Gastrocnemius medialis (tissue), 4 donors: ENCODE results near the gene KANSL1L. TPM values are rescaled to one million over a fixed set of nuclear protein-coding genes. Genes with fewer than 3 reads are reported as not detected.

Experiments
- ATAC-seq, 2 donors: fragments of 150-250 bp; one replicate each; pipeline ENCODE4 v1.9.1; 2016
- DNase-seq, 2 donors: peaks; one replicate each; pipeline ENCODE4 v3.0.0-alpha.2; 2019
- H3K27ac ChIP-seq, 4 donors: fragments of 200-600 bp; sonication (generic); 1 replicate in 1 of 4; 2 replicates in 3 of 4; pipeline ENCODE4 v1.5.1; 2016 to 2018; ENCODE audit warnings: mild to moderate bottlenecking in 2 of 4, moderate library complexity in 1 of 4
- H3K27me3 ChIP-seq, 3 donors: fragments of 200-600 bp; sonication (generic) in 2 of 3; 1 replicate in 1 of 3; 2 replicates in 2 of 3; pipeline versions ENCODE4 v1.5.1 to v1.6.0; 2016 to 2019; ENCODE audit warnings: mild to moderate bottlenecking in 1 of 3, moderate library complexity in 1 of 3
- H3K36me3 ChIP-seq, 2 donors: fragments of 200-600 bp; sonication (generic) in 1 of 2; one replicate each; pipeline ENCODE4 v1.5.1; 2017 to 2018
- H3K4me1 ChIP-seq, 2 donors: fragments of 200-600 bp; sonication (generic) in 1 of 2; one replicate each; pipeline ENCODE4 v1.5.1; 2016 to 2017; ENCODE audit warnings: mild to moderate bottlenecking in 2 of 2
- H3K4me3 ChIP-seq, 4 donors: fragments of 200-600 bp; sonication (generic) in 3 of 4; 1 replicate in 1 of 4; 2 replicates in 3 of 4; pipeline ENCODE4 v1.5.1; 2016 to 2019; ENCODE audit warnings: mild to moderate bottlenecking in 2 of 4
- H3K9me3 ChIP-seq, 3 donors: fragments of 200-600 bp; sonication (generic) in 2 of 3; 1 replicate in 1 of 3; 2 replicates in 2 of 3; pipeline ENCODE4 v1.5.1; 2016 to 2019
- POLR2A ChIP-seq, 2 donors: fragments of 450-650 bp; IDR thresholded peaks; one replicate each; pipeline ENCODE4 v1.6.1; 2017; ENCODE audit warnings: antibody characterized with exemption in 2 of 2, mild to moderate bottlenecking in 2 of 2, moderate library complexity in 2 of 2
- in situ Hi-C, 4 donors: fragments of 200-750 bp; cut with MboI; loops; one replicate each; pipeline versions ENCODE4 v1.15.0 to v1.8.0; 2017; ENCODE audit warnings: low sequenced_read_pairs in 4 of 4
- intact Hi-C: fragments of 100-400 bp; cut with DNase I; formaldehyde crosslinking; loops from one replicate; pipeline ENCODE4 v1.15.1; 2023; ENCODE audit warnings: low total_unique reads
- total RNA-seq, 4 donors: library from RNA; depleted of rRNA; stranded (reverse); fragments of >200 nt; gene quantifications; one replicate each; pipeline versions ENCODE4 v1.1.0 to v1.2.3, GENCODE V29; 2016
- TF ChIP-seq, protein P1 (sequence below), 5 experiments: fragments of 450-650 bp in 3 of 5; fragments of 200-600 bp in 2 of 5; sonication (generic) in 2 of 5; IDR thresholded peaks in 4 of 5; conservative IDR thresholded peaks in 1 of 5; 1 replicate in 4 of 5; 2 replicates in 1 of 5; pipeline ENCODE4 v1.5.1; 2016 to 2019; ENCODE audit warnings: antibody characterized with exemption in 5 of 5, mild to moderate bottlenecking in 3 of 5, moderate library complexity in 3 of 5

KANSL1L gene
- total RNA-seq, 4 donors from 2014 or later: 19.4 to 21.9 (median 20.4) TPM

DNA sequence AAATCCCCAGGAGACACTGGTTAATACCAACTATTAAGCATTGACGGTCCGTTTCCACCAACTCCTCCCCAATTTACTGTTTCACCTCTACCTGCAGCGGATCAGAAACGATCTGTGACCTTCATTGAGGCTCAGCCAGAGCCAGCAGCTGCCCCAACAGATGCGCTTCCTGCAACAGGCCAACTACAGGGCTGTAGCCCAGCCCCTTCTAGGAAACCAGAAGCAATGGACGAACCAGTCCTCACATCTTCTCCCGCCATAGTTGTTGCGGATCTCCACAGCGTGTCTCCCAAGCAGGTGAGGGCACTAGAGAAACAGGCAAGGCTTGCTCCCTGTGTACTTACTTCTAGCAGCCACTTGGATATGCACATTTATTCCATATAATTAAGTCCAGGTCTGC is 177.2 kb downstream of the KANSL1L start:
- in situ Hi-C loops: loop anchor here in 1 of 4 donors (25.0 kb wide), 1 partner anchor 418 kb away; no protein-coding TSS in a partner anchor
- intact Hi-C loops: no loop called here
- TF ChIP-seq, protein P1, sequence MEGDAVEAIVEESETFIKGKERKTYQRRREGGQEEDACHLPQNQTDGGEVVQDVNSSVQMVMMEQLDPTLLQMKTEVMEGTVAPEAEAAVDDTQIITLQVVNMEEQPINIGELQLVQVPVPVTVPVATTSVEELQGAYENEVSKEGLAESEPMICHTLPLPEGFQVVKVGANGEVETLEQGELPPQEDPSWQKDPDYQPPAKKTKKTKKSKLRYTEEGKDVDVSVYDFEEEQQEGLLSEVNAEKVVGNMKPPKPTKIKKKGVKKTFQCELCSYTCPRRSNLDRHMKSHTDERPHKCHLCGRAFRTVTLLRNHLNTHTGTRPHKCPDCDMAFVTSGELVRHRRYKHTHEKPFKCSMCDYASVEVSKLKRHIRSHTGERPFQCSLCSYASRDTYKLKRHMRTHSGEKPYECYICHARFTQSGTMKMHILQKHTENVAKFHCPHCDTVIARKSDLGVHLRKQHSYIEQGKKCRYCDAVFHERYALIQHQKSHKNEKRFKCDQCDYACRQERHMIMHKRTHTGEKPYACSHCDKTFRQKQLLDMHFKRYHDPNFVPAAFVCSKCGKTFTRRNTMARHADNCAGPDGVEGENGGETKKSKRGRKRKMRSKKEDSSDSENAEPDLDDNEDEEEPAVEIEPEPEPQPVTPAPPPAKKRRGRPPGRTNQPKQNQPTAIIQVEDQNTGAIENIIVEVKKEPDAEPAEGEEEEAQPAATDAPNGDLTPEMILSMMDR (IDR thresholded peaks at IDR 0.05 in 4 of 5, conservative IDR thresholded peaks at IDR 0.05 in 1 of 5): no peak
- TF ChIP-seq POLR2A (IDR thresholded peaks at IDR 0.05): no peak
- Histone ChIP-seq H3K27ac (no peak overlapping the region), H3K4me1 (no peaks in the 10 kb centered on the region), H3K4me3 (no peak overlapping the region), H3K27me3 (no peaks in the 10 kb centered on the region), H3K36me3 (no peaks in the 10 kb centered on the region), H3K9me3 (no peaks in the 10 kb centered on the region)
- ATAC-seq (no peak), DNase-seq (no peak)

DNA sequence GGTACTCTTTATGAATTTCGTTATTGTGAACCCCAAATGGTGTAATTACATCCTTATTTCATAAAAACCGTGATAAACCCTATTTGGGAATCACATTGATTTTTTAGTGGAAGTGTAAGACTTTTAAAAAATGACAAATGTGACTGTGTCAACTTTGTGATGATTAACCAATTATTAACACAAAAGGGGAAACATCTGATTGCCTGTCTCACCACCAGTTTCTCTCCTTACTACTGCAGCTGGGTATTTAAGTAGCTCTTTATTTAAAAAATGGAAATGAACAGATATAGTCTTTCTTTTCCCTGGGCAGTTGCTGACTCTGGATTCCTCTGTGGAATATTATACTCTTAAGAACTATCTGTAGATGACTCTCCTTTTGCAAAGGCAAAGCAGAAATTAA is 180.4 kb downstream of the KANSL1L start:
- ATAC-seq (no peak), DNase-seq (no peak)
- H3K9me3 ChIP-seq: no peaks in the 10 kb centered on the region
- in situ Hi-C loops (loop anchor here in 1 of 4 donors (25.0 kb wide), 1 partner anchor 421 kb away; no protein-coding TSS in a partner anchor), intact Hi-C loops (no loop called here)
- no peak for TF ChIP-seq POLR2A (IDR thresholded peaks at IDR 0.05)
- TF ChIP-seq, protein P1 (IDR thresholded peaks at IDR 0.05 in 4 of 5, conservative IDR thresholded peaks at IDR 0.05 in 1 of 5): no peak
- H3K36me3 ChIP-seq: no peaks in the 10 kb centered on the region
- H3K4me1 ChIP-seq: no peaks in the 10 kb centered on the region
- H3K4me3 ChIP-seq: no peak overlapping the region
- H3K27me3 ChIP-seq: no peaks in the 10 kb centered on the region
- no peak overlapping the region for H3K27ac ChIP-seq

DNA sequence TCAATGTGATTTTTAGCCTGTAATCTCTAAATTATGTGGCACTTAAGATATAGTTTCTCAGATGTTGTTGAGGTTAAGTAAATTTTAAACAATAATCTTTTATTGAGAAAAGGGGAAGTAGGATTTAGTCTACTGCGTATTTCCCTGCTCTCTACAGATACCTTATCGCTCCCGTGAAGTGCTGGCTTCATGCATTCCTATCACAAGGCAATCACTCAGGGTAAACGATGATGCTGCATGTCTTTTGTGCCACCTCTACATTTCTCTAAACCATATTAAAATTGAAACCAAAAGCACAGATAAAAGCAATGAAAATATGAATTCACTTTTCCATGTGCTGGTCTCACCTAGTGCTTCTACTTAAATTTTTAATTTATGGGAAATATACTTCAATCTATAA is 183.2 kb downstream of the KANSL1L start:
- DNase-seq (no peak), ATAC-seq (no peak)
- H3K36me3 ChIP-seq: no peaks in the 10 kb centered on the region
- H3K4me1 ChIP-seq: no peaks in the 10 kb centered on the region
- H3K27me3 ChIP-seq: no peaks in the 10 kb centered on the region
- H3K27ac ChIP-seq: no peak overlapping the region
- intact Hi-C loops: no loop called here
- H3K9me3 ChIP-seq: no peaks in the 10 kb centered on the region
- TF ChIP-seq POLR2A (IDR thresholded peaks at IDR 0.05): no peak
- TF ChIP-seq, protein P1 (IDR thresholded peaks at IDR 0.05 in 4 of 5, conservative IDR thresholded peaks at IDR 0.05 in 1 of 5): no peak
- in situ Hi-C loops: loop anchor here in 1 of 4 donors (25.0 kb wide), 1 partner anchor 424 kb away; no protein-coding TSS in a partner anchor
- H3K4me3 ChIP-seq: no peak overlapping the region

DNA sequence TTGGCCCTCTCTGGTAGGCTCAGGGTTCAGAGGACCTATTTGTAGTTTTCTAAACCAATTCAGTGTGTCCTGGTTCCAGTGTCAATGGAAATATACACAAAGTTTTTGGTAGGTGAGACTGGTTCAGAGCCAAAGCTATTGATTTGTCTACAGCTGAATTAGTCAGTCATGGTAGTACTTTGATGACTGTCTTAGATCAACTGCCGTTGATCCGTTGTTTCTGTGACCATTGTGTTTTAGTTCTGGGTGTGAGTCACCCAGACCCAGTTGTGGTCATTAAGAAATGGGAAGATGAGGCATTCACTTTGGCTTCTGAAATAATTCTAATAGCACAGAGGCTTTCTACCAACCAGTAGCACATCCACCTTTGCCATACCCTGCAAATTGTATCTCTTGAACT is 184.8 kb downstream of the KANSL1L start:
- intact Hi-C loops: no loop called here
- DNase-seq: no peak
- TF ChIP-seq, protein P1 (IDR thresholded peaks at IDR 0.05 in 4 of 5, conservative IDR thresholded peaks at IDR 0.05 in 1 of 5): no peak
- no peak for TF ChIP-seq POLR2A (IDR thresholded peaks at IDR 0.05)
- Histone ChIP-seq H3K4me3 (no peak overlapping the region), H3K27ac (no peak overlapping the region), H3K9me3 (no peaks in the 10 kb centered on the region), H3K36me3 (no peaks in the 10 kb centered on the region), H3K4me1 (no peaks in the 10 kb centered on the region), H3K27me3 (no peaks in the 10 kb centered on the region)
- no peak for ATAC-seq
- in situ Hi-C loops: loop anchor here in 1 of 4 donors (25.0 kb wide), 1 partner anchor 426 kb away; no protein-coding TSS in a partner anchor

DNA sequence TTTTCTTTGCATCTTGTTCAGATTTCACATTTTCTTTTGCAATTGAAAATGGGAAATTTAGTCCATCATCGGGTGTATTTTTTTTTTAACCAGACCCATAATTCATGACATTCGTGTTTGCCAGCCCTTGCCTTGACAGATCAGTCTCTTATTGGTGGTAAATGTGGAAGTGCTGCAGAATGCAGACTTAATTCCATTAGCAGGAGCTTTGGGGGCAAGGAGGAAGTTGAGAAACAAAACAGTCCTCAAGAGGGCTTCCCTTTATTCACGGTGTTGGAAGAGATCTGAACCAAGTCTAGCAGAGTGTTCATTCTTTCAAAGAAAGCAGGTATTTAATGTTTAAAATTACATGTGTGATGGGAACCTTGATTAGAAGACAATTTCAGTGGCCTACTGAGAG is 185.3 kb downstream of the KANSL1L start:
- Histone ChIP-seq H3K9me3 (no peaks in the 10 kb centered on the region), H3K4me1 (no peaks in the 10 kb centered on the region), H3K36me3 (no peaks in the 10 kb centered on the region), H3K4me3 (no peak overlapping the region), H3K27ac (no peak overlapping the region), H3K27me3 (no peaks in the 10 kb centered on the region)
- no peak for ATAC-seq
- no peak for DNase-seq
- TF ChIP-seq, protein P1 (IDR thresholded peaks at IDR 0.05 in 4 of 5, conservative IDR thresholded peaks at IDR 0.05 in 1 of 5): no peak
- TF ChIP-seq POLR2A (IDR thresholded peaks at IDR 0.05): no peak
- intact Hi-C loops: no loop called here
- in situ Hi-C loops: loop anchor here in 1 of 4 donors (25.0 kb wide), 1 partner anchor 426 kb away; no protein-coding TSS in a partner anchor
